Lower leg skin (tissue), 3 donors: ENCODE measurements around the gene NME3.

ENCODE experiments used
- POLR2A ChIP-seq, 2 donors: fragments of 450-650 bp; IDR thresholded peaks; one replicate each; pipeline ENCODE4 v1.6.1; 2016 to 2017; ENCODE audit warnings: antibody characterized with exemption in 2 of 2, mild to moderate bottlenecking in 1 of 2, moderate library complexity in 1 of 2
- TF ChIP-seq, protein P1 (sequence below), 3 donors: fragments of 450-650 bp; IDR thresholded peaks; one replicate each; pipeline ENCODE4 v1.5.1; 2016; ENCODE audit warnings: antibody characterized with exemption in 3 of 3, mild to moderate bottlenecking in 3 of 3, moderate library complexity in 2 of 3

DNA sequence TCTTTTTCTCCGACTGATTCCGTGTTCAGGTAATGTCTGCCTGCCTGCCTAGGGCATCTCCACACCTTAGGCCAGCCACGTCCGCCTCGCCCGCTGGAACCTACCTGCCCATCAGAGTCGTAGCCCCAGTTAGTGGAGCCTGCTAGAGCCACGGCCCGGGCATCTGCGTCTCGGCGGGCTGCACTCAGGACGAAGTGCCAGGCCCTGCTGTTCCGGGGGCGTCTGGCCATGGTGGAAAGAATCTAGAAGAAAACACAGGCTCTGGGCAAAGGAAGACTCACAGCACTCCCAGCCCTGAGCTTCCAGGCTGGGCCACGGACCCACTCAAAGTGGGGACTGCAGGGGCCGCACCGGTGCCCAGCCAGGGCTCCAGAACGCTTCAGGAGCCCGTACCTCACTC, 9.9 kb upstream of the NME3 start:
- TF ChIP-seq POLR2A (IDR thresholded peaks at IDR 0.05) = no peak
- TF ChIP-seq, protein P1, sequence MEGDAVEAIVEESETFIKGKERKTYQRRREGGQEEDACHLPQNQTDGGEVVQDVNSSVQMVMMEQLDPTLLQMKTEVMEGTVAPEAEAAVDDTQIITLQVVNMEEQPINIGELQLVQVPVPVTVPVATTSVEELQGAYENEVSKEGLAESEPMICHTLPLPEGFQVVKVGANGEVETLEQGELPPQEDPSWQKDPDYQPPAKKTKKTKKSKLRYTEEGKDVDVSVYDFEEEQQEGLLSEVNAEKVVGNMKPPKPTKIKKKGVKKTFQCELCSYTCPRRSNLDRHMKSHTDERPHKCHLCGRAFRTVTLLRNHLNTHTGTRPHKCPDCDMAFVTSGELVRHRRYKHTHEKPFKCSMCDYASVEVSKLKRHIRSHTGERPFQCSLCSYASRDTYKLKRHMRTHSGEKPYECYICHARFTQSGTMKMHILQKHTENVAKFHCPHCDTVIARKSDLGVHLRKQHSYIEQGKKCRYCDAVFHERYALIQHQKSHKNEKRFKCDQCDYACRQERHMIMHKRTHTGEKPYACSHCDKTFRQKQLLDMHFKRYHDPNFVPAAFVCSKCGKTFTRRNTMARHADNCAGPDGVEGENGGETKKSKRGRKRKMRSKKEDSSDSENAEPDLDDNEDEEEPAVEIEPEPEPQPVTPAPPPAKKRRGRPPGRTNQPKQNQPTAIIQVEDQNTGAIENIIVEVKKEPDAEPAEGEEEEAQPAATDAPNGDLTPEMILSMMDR (IDR thresholded peaks at IDR 0.05) = no peak
